GM12891 (cell line): Measurements from ENCODE around the gene TSPAN18.

Experiments used
- DNase-seq: peaks from one replicate; pipeline ENCODE4 v3.0.0; 2011; ENCODE audit warnings: low spot score; ENCODE audit not compliant: insufficient read length
- FAIRE-seq: peaks from 2 replicates; lab custom pipeline; 2011; peaks lifted over from hg19 to GRCh38; lab: Jason Lieb, UNC
- PAX5 ChIP-seq: IDR thresholded peaks from 2 replicates; pipeline ENCODE4 v1.6.1; 2011; ENCODE audit warnings: low read length, moderate library complexity, mild to moderate bottlenecking; ENCODE audit not compliant: insufficient read depth, severe bottlenecking
- POLR2A ChIP-seq: IDR thresholded peaks from 2 replicates; pipeline ENCODE4 v1.6.1; 2011; ENCODE audit warnings: low read depth, low read length, control low read depth
- POLR2AphosphoS5 ChIP-seq: IDR thresholded peaks from 2 replicates; pipeline ENCODE4 v1.6.1; 2011; ENCODE audit warnings: low read depth, low read length, control low read depth
- POU2F2 ChIP-seq: IDR thresholded peaks from 2 replicates; pipeline ENCODE4 v1.6.1; 2011; ENCODE audit warnings: low read depth, mild to moderate bottlenecking, control low read depth, low read length, moderate library complexity
- SPI1 ChIP-seq: IDR thresholded peaks from 2 replicates; pipeline ENCODE4 v1.6.1; 2011; ENCODE audit warnings: low read depth, low read length, control low read depth
- TAF1 ChIP-seq: IDR thresholded peaks from 2 replicates; pipeline ENCODE4 v1.6.1; 2011; ENCODE audit warnings: low read depth, low read length, control low read depth

The TSPAN18 gene

GRCh38 chr11:44903035-44903434, 176.3 kb downstream of the TSPAN18 start:
- FAIRE-seq, result no peak
- TF ChIP-seq SPI1 (no peak), POLR2A (no peak), POU2F2 (no peak), TAF1 (no peak), POLR2AphosphoS5 (no peak), PAX5 (no peak)
- DNase-seq, result no peak

GRCh38 chr11:44903518-44903917, 176.8 kb downstream of the TSPAN18 start:
- FAIRE-seq (no peak), DNase-seq (no peak)
- no peak for TF ChIP-seq TAF1
- TF ChIP-seq POLR2A, result no peak
- TF ChIP-seq PAX5, result no peak
- TF ChIP-seq POLR2AphosphoS5, result no peak
- no peak for TF ChIP-seq POU2F2
- no peak for TF ChIP-seq SPI1

- TF ChIP-seq SPI1, result no peak
- FAIRE-seq (no peak), DNase-seq (no peak)
Observed at GRCh38 chr11:44904261-44905020, 177.7 kb downstream of the TSPAN18 start.

GRCh38 chr11:44905131-44905866, 178.5 kb downstream of the TSPAN18 start:
- FAIRE-seq, result no peak
- no peak for DNase-seq
- no peak for TF ChIP-seq SPI1

- TF ChIP-seq POLR2AphosphoS5 (no peak), SPI1 (no peak), POU2F2 (no peak), PAX5 (no peak), POLR2A (no peak), TAF1 (no peak)
- no peak for DNase-seq
- no peak for FAIRE-seq
Observed at GRCh38 chr11:44906649-44907048, 179.9 kb downstream of the TSPAN18 start.

GRCh38 chr11:44909557-44909956, 182.8 kb downstream of the TSPAN18 start:
- FAIRE-seq (no peak), DNase-seq (no peak)
- TF ChIP-seq SPI1, result no peak
- no peak for TF ChIP-seq PAX5
- no peak for TF ChIP-seq POLR2A
- TF ChIP-seq POLR2AphosphoS5, result no peak
- no peak for TF ChIP-seq TAF1
- no peak for TF ChIP-seq POU2F2

GRCh38 chr11:44910591-44910990, 183.8 kb downstream of the TSPAN18 start:
- DNase-seq, result no peak
- FAIRE-seq, result no peak
- TF ChIP-seq POLR2AphosphoS5 (no peak), POLR2A (no peak), POU2F2 (no peak), TAF1 (no peak), SPI1 (no peak), PAX5 (no peak)

GRCh38 chr11:44911029-44911814, 184.5 kb downstream of the TSPAN18 start:
- FAIRE-seq, result peak; percentile 80
- TF ChIP-seq PAX5 (no peak), POU2F2 (no peak), TAF1 (no peak), POLR2AphosphoS5 (no peak), POLR2A (no peak), SPI1 (no peak)
- DNase-seq, result peak; percentile 81

- FAIRE-seq, result peak; percentile 28
- TF ChIP-seq TAF1 (no peak), SPI1 (no peak), POU2F2 (no peak), POLR2AphosphoS5 (no peak), PAX5 (no peak), POLR2A (no peak)
- no peak for DNase-seq
Observed at GRCh38 chr11:44912270-44912987, 185.7 kb downstream of the TSPAN18 start.

GRCh38 chr11:44913502-44913901, 186.7 kb downstream of the TSPAN18 start:
- no peak for TF ChIP-seq POLR2AphosphoS5
- no peak for TF ChIP-seq TAF1
- DNase-seq, result no peak

More at GRCh38 chr11:44913502-44913901, 186.7 kb downstream of the TSPAN18 start:
- FAIRE-seq, result no peak
